HL-60 (cell line): Measurements from ENCODE around the gene LRWD1.

Source experiments
- DNase-seq, 2 experiments: peaks; one replicate each; pipeline ENCODE4 v3.0.0-alpha.2; 2010 to 2020; ENCODE audit warnings: low read depth in 1 of 2, low spot score in 1 of 2
- H3K27ac ChIP-seq: fragments of 250-450 bp; sonication (Bioruptor Pico); replicated peaks from 2 replicates; pipeline ENCODE4 v1.5.1; 2020; ENCODE audit warnings: mild to moderate bottlenecking, moderate library complexity
- H3K27me3 ChIP-seq: fragments of 250-450 bp; sonication (Bioruptor Pico); 2 replicates; pipeline ENCODE4 v1.5.1; 2021; ENCODE audit warnings: mild to moderate bottlenecking, moderate library complexity; ENCODE audit not compliant: insufficient read depth, poor library complexity, severe bottlenecking
- H3K4me3 ChIP-seq: replicated peaks from 2 replicates; pipeline ENCODE4 v1.5.1; 2011; ENCODE audit warnings: mild to moderate bottlenecking, control low read depth, low read length; ENCODE audit not compliant: insufficient read depth
- CTCF ChIP-seq: IDR thresholded peaks from one replicate; pipeline ENCODE4 v1.5.1; 2011; ENCODE audit warnings: low read length, control low read depth, inconsistent platforms; ENCODE audit not compliant: insufficient read depth
- GABPA ChIP-seq: IDR thresholded peaks from 2 replicates; pipeline ENCODE4 v1.6.1; 2012; ENCODE audit warnings: low read depth
- POLR2AphosphoS5 ChIP-seq: IDR thresholded peaks from 2 replicates; pipeline ENCODE4 v1.6.1; 2012; ENCODE audit warnings: low read depth
- REST ChIP-seq: IDR thresholded peaks from 2 replicates; pipeline ENCODE4 v1.6.1; 2012; ENCODE audit warnings: low read depth; ENCODE audit not compliant: insufficient replicate concordance
- SPI1 ChIP-seq: IDR thresholded peaks from 2 replicates; pipeline ENCODE4 v1.6.1; 2012; ENCODE audit warnings: low read depth, mild to moderate bottlenecking, borderline replicate concordance

LRWD1 gene

GRCh38 chr7:102431617-102432298 lies 33.0 kb upstream of the LRWD1 start:
- peak overlapping the region; percentile 95 for H3K27ac ChIP-seq
- peak in 1 of 2 experiments; percentile 81 for DNase-seq

GRCh38 chr7:102432442-102433218 lies 32.2 kb upstream of the LRWD1 start:
- H3K27ac ChIP-seq = peak overlapping the region; percentile 95
- no peaks in the 10 kb centered on the region for H3K27me3 ChIP-seq
- no peak for TF ChIP-seq CTCF
- no peak for TF ChIP-seq POLR2AphosphoS5
- no peak for TF ChIP-seq GABPA
- no peak for TF ChIP-seq REST
- TF ChIP-seq SPI1 = no peak
- no peak for DNase-seq
- peak overlapping the region; percentile 88 for H3K4me3 ChIP-seq

More at GRCh38 chr7:102431617-102432298, 33.0 kb upstream of the LRWD1 start:
- no peak overlapping the region for H3K4me3 ChIP-seq
- TF ChIP-seq GABPA = no peak
- TF ChIP-seq REST = no peak
- TF ChIP-seq CTCF = no peak
- peak; percentile 61; the same call in 1 of the 2 replicates for TF ChIP-seq POLR2AphosphoS5
- peak; percentile 92 for TF ChIP-seq SPI1
- no peaks in the 10 kb centered on the region for H3K27me3 ChIP-seq

- peak within 1 kb of the TSS; percentile 97 for H3K27ac ChIP-seq
- peak within 1 kb of the TSS; percentile 88 for H3K4me3 ChIP-seq
- DNase-seq = peak; percentile 75 to 78
- H3K27me3 ChIP-seq = no peaks in the 10 kb centered on the region
- peak; percentile 48 for TF ChIP-seq POLR2AphosphoS5
- no peak for TF ChIP-seq GABPA
- peak; percentile 38 for TF ChIP-seq REST
- no peak for TF ChIP-seq CTCF
- peak; percentile 43; the same call in 1 of the 2 replicates for TF ChIP-seq SPI1
Measured at GRCh38 chr7:102433219-102434038, 31.4 kb upstream of the LRWD1 start, which contains the start of gene ORAI2. Gene ORAI2 (plus strand): TSS chr7:102433575. CDS start chr7:102438957, 5,382 bp downstream.
